WI38 (cell line): ENCODE data around the gene CCSER1.
"Not testable (repeated sequence)": the region's sequence is repeated elsewhere in the genome, so short reads cannot be mapped to it uniquely, and the experiment has no call there.

ENCODE experiments used
- H3K4me3 ChIP-seq: 2 replicates; pipeline ENCODE4 v1.5.1; 2011; ENCODE audit warnings: low read depth, mild to moderate bottlenecking, control low read depth, low read length
- TF ChIP-seq, protein P1 (sequence below): IDR thresholded peaks from 2 replicates; pipeline ENCODE4 v1.5.1; 2012; ENCODE audit warnings: low read depth, mild to moderate bottlenecking, control low read depth, low read length

CCSER1 gene

DNA sequence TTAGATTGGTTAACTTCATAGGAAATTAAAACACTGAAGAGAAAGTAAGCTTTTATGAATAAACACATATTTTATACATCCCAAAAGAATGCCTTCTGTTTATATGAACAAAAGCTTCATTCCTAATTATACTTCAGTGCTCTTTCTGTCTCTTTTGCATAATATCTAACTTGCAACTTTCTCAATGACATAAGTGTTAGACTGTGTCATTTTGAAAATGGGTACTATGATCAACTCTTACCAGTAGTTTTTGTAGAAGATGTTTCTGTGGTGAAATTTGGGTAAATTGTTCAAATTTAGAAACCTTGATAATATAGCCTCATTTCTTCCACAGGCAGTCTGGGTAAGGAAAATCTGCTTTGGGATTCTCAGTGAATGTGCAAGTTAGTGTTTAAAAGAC is 991.4 kb downstream of the CCSER1 start:
- TF ChIP-seq, protein P1, sequence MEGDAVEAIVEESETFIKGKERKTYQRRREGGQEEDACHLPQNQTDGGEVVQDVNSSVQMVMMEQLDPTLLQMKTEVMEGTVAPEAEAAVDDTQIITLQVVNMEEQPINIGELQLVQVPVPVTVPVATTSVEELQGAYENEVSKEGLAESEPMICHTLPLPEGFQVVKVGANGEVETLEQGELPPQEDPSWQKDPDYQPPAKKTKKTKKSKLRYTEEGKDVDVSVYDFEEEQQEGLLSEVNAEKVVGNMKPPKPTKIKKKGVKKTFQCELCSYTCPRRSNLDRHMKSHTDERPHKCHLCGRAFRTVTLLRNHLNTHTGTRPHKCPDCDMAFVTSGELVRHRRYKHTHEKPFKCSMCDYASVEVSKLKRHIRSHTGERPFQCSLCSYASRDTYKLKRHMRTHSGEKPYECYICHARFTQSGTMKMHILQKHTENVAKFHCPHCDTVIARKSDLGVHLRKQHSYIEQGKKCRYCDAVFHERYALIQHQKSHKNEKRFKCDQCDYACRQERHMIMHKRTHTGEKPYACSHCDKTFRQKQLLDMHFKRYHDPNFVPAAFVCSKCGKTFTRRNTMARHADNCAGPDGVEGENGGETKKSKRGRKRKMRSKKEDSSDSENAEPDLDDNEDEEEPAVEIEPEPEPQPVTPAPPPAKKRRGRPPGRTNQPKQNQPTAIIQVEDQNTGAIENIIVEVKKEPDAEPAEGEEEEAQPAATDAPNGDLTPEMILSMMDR, result no peak

DNA sequence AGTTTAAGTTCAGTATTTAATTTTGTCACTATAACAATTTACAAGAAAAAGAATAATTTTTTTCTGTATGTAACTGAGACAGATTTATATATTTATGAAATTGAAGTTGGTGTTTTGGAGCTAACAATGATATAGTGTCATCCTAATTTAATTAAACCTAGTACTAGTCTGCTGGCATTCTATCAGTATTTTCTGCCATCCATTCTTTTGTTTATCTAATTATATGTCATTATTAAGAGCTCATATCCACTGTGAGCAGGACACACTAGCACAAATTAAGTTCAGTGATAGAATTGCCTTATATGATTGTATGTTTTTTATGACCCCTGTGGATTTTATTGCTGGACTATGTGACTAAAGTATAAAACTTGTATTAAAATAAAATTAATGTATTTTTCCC is 996.5 kb downstream of the CCSER1 start:
- no peak overlapping the region for H3K4me3 ChIP-seq

More for the DNA sequence above, 991.4 kb downstream of the CCSER1 start:
- no peak overlapping the region for H3K4me3 ChIP-seq

DNA sequence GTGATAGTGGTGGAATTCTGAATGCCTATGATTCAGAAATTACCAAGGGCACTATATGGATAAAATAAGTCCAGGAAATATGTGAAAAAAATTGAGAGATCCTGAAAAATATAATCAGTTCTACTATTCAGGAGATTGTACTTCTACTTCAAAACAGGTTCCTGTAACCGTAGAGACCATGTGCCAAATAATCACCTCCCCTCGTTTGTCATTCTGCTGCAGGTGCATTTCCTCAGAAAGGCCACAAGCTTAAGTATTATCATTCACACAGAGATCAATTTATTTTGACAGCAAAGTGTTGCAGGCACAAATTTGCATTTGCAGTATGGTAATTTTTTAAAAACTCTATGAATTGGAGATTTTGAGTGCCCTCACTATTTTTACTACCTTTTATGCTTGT is 1000.0 kb downstream of the CCSER1 start:
- TF ChIP-seq, protein P1, result no peak
- H3K4me3 ChIP-seq, result no peak overlapping the region

More for the DNA sequence above, 996.5 kb downstream of the CCSER1 start:
- TF ChIP-seq, protein P1, result no peak

DNA sequence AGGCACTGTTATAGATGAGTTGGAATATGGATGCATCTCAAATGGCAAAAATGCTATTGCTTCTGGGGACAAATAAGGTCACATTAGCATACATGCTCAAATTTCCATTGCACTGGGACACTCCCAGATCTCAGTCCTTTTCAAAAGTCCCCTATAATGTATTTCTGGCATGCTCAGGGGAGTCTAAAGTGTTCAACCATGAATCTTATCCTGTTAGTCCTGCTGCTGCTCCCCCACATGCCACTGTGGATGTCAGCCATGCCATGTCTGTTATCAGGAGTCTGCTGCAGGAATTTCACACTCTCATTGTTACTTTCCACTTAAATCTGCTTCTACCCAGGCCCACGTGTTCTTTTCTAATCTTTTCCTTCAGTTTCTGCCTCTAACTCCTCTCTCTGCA is 1000.6 kb downstream of the CCSER1 start:
- TF ChIP-seq, protein P1, result no peak
- no peak overlapping the region for H3K4me3 ChIP-seq

DNA sequence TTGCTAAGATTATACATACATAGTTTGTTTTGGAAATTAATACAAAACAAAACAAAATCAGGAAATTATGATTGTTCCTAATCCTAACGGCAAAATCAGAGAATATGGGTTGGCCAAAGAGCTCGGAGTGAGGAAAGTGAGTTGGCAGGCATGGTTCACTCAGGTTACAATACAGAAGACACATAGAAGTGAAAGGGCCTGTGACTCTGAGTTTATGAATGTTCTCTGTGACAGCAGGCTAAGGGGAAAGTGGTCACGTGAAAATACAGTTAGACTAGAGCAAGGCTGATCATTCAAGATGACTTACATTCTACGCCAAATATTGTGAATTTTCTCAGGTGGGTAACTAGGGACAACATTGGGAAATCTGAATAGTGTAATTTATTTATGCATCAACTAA is 1001.3 kb downstream of the CCSER1 start:
- TF ChIP-seq, protein P1, result no peak
- H3K4me3 ChIP-seq, result no peak overlapping the region

DNA sequence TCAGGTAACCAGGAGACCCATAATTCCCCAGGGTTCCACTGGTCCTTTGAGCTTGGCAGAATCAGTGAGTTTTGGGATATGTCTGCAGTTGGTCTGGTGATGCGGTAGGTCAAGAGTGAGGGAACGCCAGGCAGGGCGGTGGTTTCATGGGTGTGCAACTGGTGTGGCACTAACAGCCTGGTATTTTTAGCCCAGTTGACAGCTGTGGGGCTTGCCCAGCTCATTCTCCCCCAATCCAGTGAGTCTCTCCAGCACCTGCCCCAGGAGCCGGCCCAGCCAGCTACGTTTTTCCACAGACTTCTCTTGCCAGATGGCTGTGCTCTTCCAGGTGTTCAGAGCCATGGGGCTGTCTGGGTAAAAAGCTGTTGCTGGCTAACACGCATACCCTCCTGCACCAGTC is 1019.9 kb downstream of the CCSER1 start:
- TF ChIP-seq, protein P1, result no peak
- H3K4me3 ChIP-seq, result no peak overlapping the region

DNA sequence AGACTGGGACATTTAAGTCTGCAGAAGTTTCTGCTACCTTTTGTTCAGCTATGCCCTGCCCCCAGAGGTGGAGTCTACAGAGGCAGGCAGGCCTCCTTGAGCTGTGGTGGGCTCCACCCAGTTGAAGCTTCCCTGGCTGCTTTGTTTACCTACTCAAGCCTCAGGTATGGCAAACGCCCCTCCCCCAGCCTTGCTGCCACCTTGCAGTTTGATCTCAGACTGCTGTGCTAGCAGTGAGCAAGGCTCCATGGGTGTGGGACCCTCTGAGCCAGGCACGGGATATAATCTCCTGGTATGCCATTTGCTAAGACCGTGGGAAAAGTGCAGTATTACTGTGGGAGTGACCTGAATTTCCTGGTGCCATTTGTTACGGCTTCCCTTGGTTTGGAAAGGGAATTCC is 1026.8 kb downstream of the CCSER1 start:
- H3K4me3 ChIP-seq, result not testable (repeated sequence)

DNA sequence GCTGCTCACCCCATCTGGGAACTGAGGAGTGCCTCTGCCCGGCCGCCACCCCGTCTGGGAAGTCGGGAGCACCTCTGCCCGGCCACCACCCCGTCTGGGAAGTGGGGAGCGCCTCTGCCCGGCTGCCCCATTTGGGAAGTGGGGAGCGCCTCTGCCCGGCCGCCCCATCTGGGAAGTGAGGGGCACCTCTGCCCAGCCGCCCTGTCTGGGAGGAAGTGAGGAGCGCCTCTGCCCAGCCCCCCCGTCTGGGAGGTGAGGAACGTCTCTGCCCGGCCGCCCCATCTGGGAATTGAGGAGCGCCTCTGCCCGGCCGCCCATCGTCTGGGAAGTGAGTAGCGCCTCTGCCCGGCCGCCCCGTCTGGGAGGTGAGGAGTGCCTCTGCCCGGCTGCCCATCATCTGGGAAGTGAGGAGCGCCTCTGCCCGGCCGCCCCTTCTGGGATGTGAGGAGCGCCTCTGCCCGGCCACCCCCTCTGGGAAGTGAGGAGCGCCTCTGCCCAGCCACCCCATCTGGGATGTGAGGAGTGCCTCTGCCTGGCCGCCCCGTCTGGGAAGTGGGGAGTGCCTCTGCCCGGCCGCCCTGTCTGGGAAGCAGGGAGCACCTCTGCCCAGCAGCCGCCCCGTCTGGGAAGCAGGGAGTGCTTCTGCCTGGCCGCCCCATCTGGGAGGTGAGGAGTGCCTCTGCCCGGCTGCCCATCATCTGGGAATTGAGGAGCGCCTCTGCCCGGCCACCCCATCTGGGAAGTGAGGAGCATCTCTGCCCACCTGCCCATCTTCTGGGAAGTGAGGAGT is 1040.9 kb downstream of the CCSER1 start:
- H3K4me3 ChIP-seq, result not testable (repeated sequence)
